Measurements from ENCODE around the gene TRIM36. TPM values are rescaled to one million over a fixed set of nuclear protein-coding genes. Genes with fewer than 3 reads are reported as not detected.

Gene TRIM36
- total and polyA plus RNA-seq, 10 of the 15 experiments (the other 5 are each of a cell fraction or from before 2014, with no cell fraction given): 0.01 to 0.09 (median 0.07) TPM; not detected in 6

DNA sequence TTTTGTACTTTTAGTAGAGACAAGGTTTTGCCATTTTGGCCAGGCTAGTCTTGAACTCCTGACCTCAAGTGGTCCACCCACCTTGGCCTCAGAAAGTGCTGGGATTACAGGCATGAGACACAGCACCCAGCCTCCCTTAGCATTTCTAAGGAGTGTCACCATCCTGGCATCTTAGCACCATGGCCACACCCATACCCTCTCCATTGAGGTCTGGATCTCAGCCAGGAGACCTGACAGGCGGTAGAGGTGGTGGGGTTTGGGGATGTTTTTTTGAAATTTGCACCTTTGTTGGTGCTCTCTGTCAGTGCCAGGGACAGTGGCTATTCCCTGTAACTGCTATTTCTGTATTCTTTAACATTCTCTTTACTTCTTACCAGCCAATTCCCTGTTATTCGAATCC is 72.5 kb downstream of the TRIM36 start (continued):
- TF ChIP-seq CEBPB (IDR thresholded peaks at IDR 0.05; ENCODE audit: borderline replicate concordance in 1 of 2, low read depth in 2 of 2, low read length in 2 of 2) (no peak), EGR1 (IDR thresholded peaks at IDR 0.05; ENCODE audit: borderline replicate concordance in 1 of 2, low read depth in 2 of 2, low read length in 2 of 2) (no peak), ZNF274 (IDR thresholded peaks at IDR 0.05; ENCODE audit: insufficient read depth, insufficient read length) (no peak)
- TF ChIP-seq, protein P1, sequence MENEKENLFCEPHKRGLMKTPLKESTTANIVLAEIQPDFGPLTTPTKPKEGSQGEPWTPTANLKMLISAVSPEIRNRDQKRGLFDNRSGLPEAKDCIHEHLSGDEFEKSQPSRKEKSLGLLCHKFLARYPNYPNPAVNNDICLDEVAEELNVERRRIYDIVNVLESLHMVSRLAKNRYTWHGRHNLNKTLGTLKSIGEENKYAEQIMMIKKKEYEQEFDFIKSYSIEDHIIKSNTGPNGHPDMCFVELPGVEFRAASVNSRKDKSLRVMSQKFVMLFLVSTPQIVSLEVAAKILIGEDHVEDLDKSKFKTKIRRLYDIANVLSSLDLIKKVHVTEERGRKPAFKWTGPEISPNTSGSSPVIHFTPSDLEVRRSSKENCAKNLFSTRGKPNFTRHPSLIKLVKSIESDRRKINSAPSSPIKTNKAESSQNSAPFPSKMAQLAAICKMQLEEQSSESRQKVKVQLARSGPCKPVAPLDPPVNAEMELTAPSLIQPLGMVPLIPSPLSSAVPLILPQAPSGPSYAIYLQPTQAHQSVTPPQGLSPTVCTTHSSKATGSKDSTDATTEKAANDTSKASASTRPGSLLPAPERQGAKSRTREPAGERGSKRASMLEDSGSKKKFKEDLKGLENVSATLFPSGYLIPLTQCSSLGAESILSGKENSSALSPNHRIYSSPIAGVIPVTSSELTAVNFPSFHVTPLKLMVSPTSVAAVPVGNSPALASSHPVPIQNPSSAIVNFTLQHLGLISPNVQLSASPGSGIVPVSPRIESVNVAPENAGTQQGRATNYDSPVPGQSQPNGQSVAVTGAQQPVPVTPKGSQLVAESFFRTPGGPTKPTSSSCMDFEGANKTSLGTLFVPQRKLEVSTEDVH (IDR thresholded peaks at IDR 0.05; ENCODE audit: low read depth, partially characterized antibody): no peak
- TF ChIP-seq, protein P2, sequence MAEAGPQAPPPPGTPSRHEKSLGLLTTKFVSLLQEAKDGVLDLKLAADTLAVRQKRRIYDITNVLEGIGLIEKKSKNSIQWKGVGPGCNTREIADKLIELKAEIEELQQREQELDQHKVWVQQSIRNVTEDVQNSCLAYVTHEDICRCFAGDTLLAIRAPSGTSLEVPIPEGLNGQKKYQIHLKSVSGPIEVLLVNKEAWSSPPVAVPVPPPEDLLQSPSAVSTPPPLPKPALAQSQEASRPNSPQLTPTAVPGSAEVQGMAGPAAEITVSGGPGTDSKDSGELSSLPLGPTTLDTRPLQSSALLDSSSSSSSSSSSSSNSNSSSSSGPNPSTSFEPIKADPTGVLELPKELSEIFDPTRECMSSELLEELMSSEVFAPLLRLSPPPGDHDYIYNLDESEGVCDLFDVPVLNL (IDR thresholded peaks at IDR 0.05; ENCODE audit: low read depth, low read length): no peak

DNA sequence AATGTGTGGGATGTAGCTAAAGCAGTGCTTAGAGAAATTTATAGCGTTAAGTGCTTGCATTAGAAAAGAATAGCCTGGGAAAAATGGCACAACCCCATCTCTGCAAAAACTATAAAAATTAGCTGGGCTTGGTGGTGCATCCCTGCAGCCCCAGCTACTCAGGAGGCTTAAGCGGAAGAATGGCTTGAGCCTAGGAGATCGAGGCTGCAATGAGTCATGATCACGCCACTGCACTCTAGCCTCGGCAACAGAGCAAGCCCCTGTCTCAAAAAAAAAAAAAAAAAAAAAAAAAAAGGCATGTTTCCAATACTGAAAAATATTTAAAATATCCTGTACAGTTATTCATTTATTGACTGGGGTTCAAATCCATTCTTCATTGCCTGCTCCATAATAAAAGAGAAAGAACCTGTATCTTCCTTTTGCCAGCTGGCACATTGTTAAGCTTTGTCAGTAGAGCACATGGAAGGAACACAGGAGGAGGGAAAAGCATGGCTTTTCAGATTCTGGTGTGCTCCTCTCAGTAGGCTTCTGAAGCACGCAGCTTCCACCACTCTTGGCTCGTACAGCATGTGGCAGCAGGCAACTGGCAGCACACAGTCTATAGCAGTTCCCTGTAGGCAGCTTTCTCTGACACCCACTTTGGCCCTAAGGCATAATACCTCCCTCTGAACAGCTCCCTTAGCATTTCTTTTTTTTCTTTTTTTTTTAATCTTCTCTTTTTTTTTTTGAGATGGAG is 73.5 kb downstream of the TRIM36 start:
- Histone ChIP-seq H3K4me3 (no peak overlapping the region), H3K79me2 (ENCODE audit: control insufficient read depth, insufficient read depth, low read length) (no peaks in the 10 kb centered on the region), H3K9ac (ENCODE audit: control insufficient read depth, insufficient read depth, low read length) (no peak overlapping the region), H3K36me3 (ENCODE audit: control insufficient read depth in 2 of 2, insufficient read depth in 2 of 2, low read length in 1 of 2) (no peaks in the 10 kb centered on the region), H4K20me1 (ENCODE audit: control insufficient read depth, insufficient read depth) (no peaks in the 10 kb centered on the region), H3K4me1 (ENCODE audit: control insufficient read depth, insufficient read depth, low read length) (no peaks in the 10 kb centered on the region), H3K4me2 (ENCODE audit: control insufficient read depth, insufficient read depth) (no peak overlapping the region), H2AFZ (ENCODE audit: control insufficient read depth, low read depth, low read length) (no peak overlapping the region), H3K27me3 (replicated peaks in 1 of 2; ENCODE audit: control insufficient read depth in 2 of 2, insufficient read depth in 2 of 2, low read length in 1 of 2) (no peaks in the 10 kb centered on the region), H3K9me3 (replicated peaks; ENCODE audit: control insufficient read depth, insufficient read depth, low read length) (no peaks in the 10 kb centered on the region), H3K27ac (ENCODE audit: control insufficient read depth, insufficient read depth) (no peak overlapping the region)
- intact Hi-C loops (cut with micrococcal nuclease; ENCODE audit: unreplicated experiment): loop anchor here (5.0 kb wide), 1 partner anchor 211 kb away; no protein-coding TSS in a partner anchor
- CTCF ChIA-PET: interaction anchor here (0.6 to 5.3 kb wide), 14 partner anchors 10 to 1420 kb away, joined by 3 to 72 read pairs (median 4); no protein-coding TSS in a partner anchor
- WGBS (ENCODE audit: insufficient coverage, insufficient replicate concordance, low lambda C conversion rate, missing lambda C conversion rate): 68% methylated on average over 7 of the region's 7 CpGs
- SMC1A ChIA-PET (ENCODE audit: uncharacterized antibody, unreplicated experiment): interaction anchor here (1.5 to 4.2 kb wide), 3 partner anchors 16 to 151 kb away, joined by 4 to 65 read pairs (median 39); no protein-coding TSS in a partner anchor
- POLR2A ChIA-PET: interaction anchor here (0.6 to 0.7 kb wide), 2 partner anchors 265 to 463 kb away, joined by 3 to 5 read pairs; no protein-coding TSS in a partner anchor
- FAIRE-seq (no peak), DNase-seq (ENCODE audit: low read depth, low spot score) (no peak), ATAC-seq (peak; percentile 40; the same call in 2 of the 3 replicates)
- no TSS peak for BruUV-seq (replicated peaks)
- RAD21 ChIA-PET (ENCODE audit: unreplicated experiment): interaction anchor here (0.7 to 5.3 kb wide), 8 partner anchors 18 to 212 kb away, joined by 3 to 49 read pairs (median 4); no protein-coding TSS in a partner anchor
- in situ Hi-C loops (cut with MboI): loop anchor here (5.0 kb wide), 1 partner anchor 146 kb away; no protein-coding TSS in a partner anchor
- TF ChIP-seq CHD2 (IDR thresholded peaks at IDR 0.05; ENCODE audit: borderline replicate concordance, low read depth, low read length) (no peak), JUND (IDR thresholded peaks at IDR 0.05; ENCODE audit: low read depth, low read length) (no peak), WRNIP1 (IDR thresholded peaks at IDR 0.05; ENCODE audit: borderline replicate concordance, low read depth, low read length) (no peak), IRF4 (IDR thresholded peaks at IDR 0.05; ENCODE audit: low read depth, low read length) (no peak), BRCA1 (IDR thresholded peaks at IDR 0.05; ENCODE audit: low read depth, low read length) (no peak), SMC3 (IDR thresholded peaks at IDR 0.05; ENCODE audit: borderline replicate concordance, low read length) (no peak)
- TF ChIP-seq, protein P3, sequence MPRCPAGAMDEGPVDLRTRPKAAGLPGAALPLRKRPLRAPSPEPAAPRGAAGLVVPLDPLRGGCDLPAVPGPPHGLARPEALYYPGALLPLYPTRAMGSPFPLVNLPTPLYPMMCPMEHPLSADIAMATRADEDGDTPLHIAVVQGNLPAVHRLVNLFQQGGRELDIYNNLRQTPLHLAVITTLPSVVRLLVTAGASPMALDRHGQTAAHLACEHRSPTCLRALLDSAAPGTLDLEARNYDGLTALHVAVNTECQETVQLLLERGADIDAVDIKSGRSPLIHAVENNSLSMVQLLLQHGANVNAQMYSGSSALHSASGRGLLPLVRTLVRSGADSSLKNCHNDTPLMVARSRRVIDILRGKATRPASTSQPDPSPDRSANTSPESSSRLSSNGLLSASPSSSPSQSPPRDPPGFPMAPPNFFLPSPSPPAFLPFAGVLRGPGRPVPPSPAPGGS (IDR thresholded peaks at IDR 0.05; ENCODE audit: borderline replicate concordance, insufficient read depth, low read depth, low read length, poor library complexity, severe bottlenecking): no peak
- TF ChIP-seq, protein P4, sequence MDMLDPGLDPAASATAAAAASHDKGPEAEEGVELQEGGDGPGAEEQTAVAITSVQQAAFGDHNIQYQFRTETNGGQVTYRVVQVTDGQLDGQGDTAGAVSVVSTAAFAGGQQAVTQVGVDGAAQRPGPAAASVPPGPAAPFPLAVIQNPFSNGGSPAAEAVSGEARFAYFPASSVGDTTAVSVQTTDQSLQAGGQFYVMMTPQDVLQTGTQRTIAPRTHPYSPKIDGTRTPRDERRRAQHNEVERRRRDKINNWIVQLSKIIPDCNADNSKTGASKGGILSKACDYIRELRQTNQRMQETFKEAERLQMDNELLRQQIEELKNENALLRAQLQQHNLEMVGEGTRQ (IDR thresholded peaks at IDR 0.05; ENCODE audit: borderline replicate concordance, low read depth, low read length): no peak
- TF ChIP-seq, protein P5, sequence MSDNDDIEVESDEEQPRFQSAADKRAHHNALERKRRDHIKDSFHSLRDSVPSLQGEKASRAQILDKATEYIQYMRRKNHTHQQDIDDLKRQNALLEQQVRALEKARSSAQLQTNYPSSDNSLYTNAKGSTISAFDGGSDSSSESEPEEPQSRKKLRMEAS (IDR thresholded peaks at IDR 0.05; ENCODE audit: low read depth, low read length): no peak

Measured in GM12878 (cell line).